IMR-90 (cell line): ENCODE data around the gene PRKCA. TPM values are rescaled to one million over a fixed set of nuclear protein-coding genes. Genes with fewer than 3 reads are reported as not detected.

Source experiments
- ATAC-seq: fragments of 200-7000 bp; cut with Tn5 transposase; 2 replicates; pipeline ENCODE4 v1.9.1; 2020; ENCODE audit warnings: low read depth, mild to moderate bottlenecking, moderate library complexity
- BruUV-seq: library from RNA; stranded (reverse); fragments of 400-500 nt; replicated peaks from 2 replicates; lab custom pipeline; 2021; lab: Mats Ljungman, UMichigan
- CTCF ChIA-PET: fragments of 300-600 bp; formaldehyde crosslinking; extraction: SDS; loops from one replicate; lab custom pipeline; 2021; ENCODE audit warnings: antibody characterized with exemption; lab: Yijun Ruan, JAX
- POLR2A ChIA-PET: fragments of 300-600 bp; sonication (Branson Sonifier 250); formaldehyde crosslinking; loops from one replicate; lab custom pipeline; 2022; ENCODE audit warnings: antibody characterized with exemption; ENCODE audit not compliant: unreplicated experiment; lab: Charles Lee
- DNase-seq: peaks from one replicate; pipeline ENCODE4 v3.0.0; 2013
- H2AFZ ChIP-seq: replicated peaks from 2 replicates; pipeline ENCODE3; 2013; ENCODE audit warnings: low read length, mild to moderate bottlenecking; ENCODE audit not compliant: poor library complexity
- H2AK5ac ChIP-seq: 2 replicates; pipeline ENCODE4 v1.6.1; 2013; ENCODE audit warnings: low read depth, low read length, inconsistent platforms
- H2AK9ac ChIP-seq: replicated peaks from 2 replicates; pipeline ENCODE3; 2013; ENCODE audit warnings: mild to moderate bottlenecking, low read depth, low read length, moderate library complexity; ENCODE audit not compliant: poor library complexity
- H2BK120ac ChIP-seq: 2 replicates; pipeline ENCODE4 v1.6.1; 2013; ENCODE audit warnings: low read depth, low read length, inconsistent platforms
- H2BK15ac ChIP-seq: 3 replicates; pipeline ENCODE4 v1.6.1; 2013; ENCODE audit warnings: low read depth, low read length, inconsistent platforms
- H2BK20ac ChIP-seq: 2 replicates; pipeline ENCODE4 v1.6.1; 2013; ENCODE audit warnings: low read depth, mild to moderate bottlenecking, inconsistent platforms, low read length, moderate library complexity
- H2BK5ac ChIP-seq: 2 replicates; pipeline ENCODE4 v1.6.1; 2013; ENCODE audit warnings: mild to moderate bottlenecking, low read depth, low read length, inconsistent platforms; ENCODE audit not compliant: poor library complexity, severe bottlenecking
- H3K14ac ChIP-seq: replicated peaks from 2 replicates; pipeline ENCODE4 v1.6.1; 2013; ENCODE audit warnings: low read depth, low read length, inconsistent platforms
- H3K18ac ChIP-seq: 2 replicates; pipeline ENCODE4 v1.6.1; 2013; ENCODE audit warnings: low read depth, low read length, control low read depth
- H3K23ac ChIP-seq: 2 replicates; pipeline ENCODE4 v1.6.1; 2013; ENCODE audit warnings: low read depth, low read length, inconsistent platforms
- H3K27ac ChIP-seq: 2 replicates; pipeline ENCODE4 v1.5.1; 2013; ENCODE audit warnings: mild to moderate bottlenecking, control low read depth, low read length; ENCODE audit not compliant: insufficient read depth
- H3K27me3 ChIP-seq: 2 replicates; pipeline ENCODE4 v1.6.1; 2013; ENCODE audit warnings: low read length; ENCODE audit not compliant: control insufficient read depth, insufficient read depth
- H3K36me3 ChIP-seq: 2 replicates; pipeline ENCODE4 v1.6.1; 2013; ENCODE audit warnings: low read length, mixed read lengths; ENCODE audit not compliant: control insufficient read depth, insufficient read depth
- H3K4ac ChIP-seq: 2 replicates; pipeline ENCODE4 v1.6.1; 2013; ENCODE audit warnings: low read depth, low read length, inconsistent platforms
- H3K4me1 ChIP-seq: 2 replicates; pipeline ENCODE4 v1.6.1; 2013; ENCODE audit warnings: low read length, mixed read lengths; ENCODE audit not compliant: control insufficient read depth, insufficient read depth
- H3K4me2 ChIP-seq: 2 replicates; pipeline ENCODE4 v1.6.1; 2013; ENCODE audit warnings: low read depth, mild to moderate bottlenecking, control low read depth, low read length, moderate library complexity
- H3K4me3 ChIP-seq: 2 replicates; pipeline ENCODE4 v1.5.1; 2013; ENCODE audit warnings: low read depth, mild to moderate bottlenecking, control low read depth, low read length, moderate library complexity; ENCODE audit not compliant: insufficient read depth
- H3K56ac ChIP-seq: 2 replicates; pipeline ENCODE4 v1.6.1; 2013; ENCODE audit warnings: low read length, inconsistent platforms; ENCODE audit not compliant: insufficient read depth; ENCODE audit errors: extremely low read depth
- H3K79me1 ChIP-seq, 2 experiments: 2 replicates each; pipeline ENCODE4 v1.6.1; 2013; ENCODE audit warnings: low read length in 2 of 2, inconsistent platforms in 1 of 2, low read depth in 1 of 2
- H3K9ac ChIP-seq: 2 replicates; pipeline ENCODE4 v1.6.1; 2013; ENCODE audit warnings: low read depth, low read length, control low read depth
- H3K9me1 ChIP-seq: 2 replicates; pipeline ENCODE4 v1.6.1; 2013; ENCODE audit warnings: low read length, inconsistent platforms; ENCODE audit not compliant: insufficient read depth
- H3K9me3 ChIP-seq: 2 replicates; pipeline ENCODE4 v1.6.1; 2013; ENCODE audit warnings: low read length; ENCODE audit not compliant: control insufficient read depth, insufficient read depth
- H4K20me1 ChIP-seq: 2 replicates; pipeline ENCODE4 v1.6.1; 2013; ENCODE audit warnings: low read length, inconsistent platforms; ENCODE audit not compliant: insufficient read depth
- H4K5ac ChIP-seq: 2 replicates; pipeline ENCODE4 v1.6.1; 2013; ENCODE audit warnings: mild to moderate bottlenecking, low read depth, low read length, control low read depth
- H4K8ac ChIP-seq, 2 experiments: 2 replicates each; pipeline ENCODE4 v1.6.1; 2013; ENCODE audit warnings: low read depth in 2 of 2, low read length in 2 of 2, control low read depth in 1 of 2, inconsistent platforms in 1 of 2
- H4K91ac ChIP-seq: 2 replicates; pipeline ENCODE4 v1.6.1; 2013; ENCODE audit warnings: low read depth, low read length, inconsistent platforms; ENCODE audit not compliant: insufficient read depth
- BHLHE40 ChIP-seq: fragments of 150-350 bp; IDR thresholded peaks from 2 replicates; pipeline ENCODE4 v1.6.1; 2016; ENCODE audit warnings: mild to moderate bottlenecking, low read depth, low read length
- CEBPB ChIP-seq: IDR thresholded peaks from 2 replicates; pipeline ENCODE4 v1.6.1; 2012; ENCODE audit warnings: low read depth, low read length, improper control_type of control experiment
- CHD1 ChIP-seq: IDR thresholded peaks from 2 replicates; pipeline ENCODE4 v1.6.1; 2012; ENCODE audit warnings: low read depth, low read length, improper control_type of control experiment
- CTCF ChIP-seq: conservative IDR thresholded peaks from 2 replicates; pipeline ENCODE4 v1.5.1; 2012; ENCODE audit warnings: mild to moderate bottlenecking, low read depth, low read length, improper control_type of control experiment
- ELK1 ChIP-seq: fragments of 150-350 bp; IDR thresholded peaks from 2 replicates; pipeline ENCODE4 v1.6.1; 2016; ENCODE audit warnings: low read depth, mild to moderate bottlenecking, low read length, moderate library complexity, borderline replicate concordance
- FOS ChIP-seq: fragments of 150-350 bp; IDR thresholded peaks from 2 replicates; pipeline ENCODE4 v1.6.1; 2016; ENCODE audit warnings: low read depth, low read length
- MAFK ChIP-seq: IDR thresholded peaks from 2 replicates; pipeline ENCODE4 v1.6.1; 2012; ENCODE audit warnings: low read depth, low read length, improper control_type of control experiment
- MAZ ChIP-seq: IDR thresholded peaks from 2 replicates; pipeline ENCODE4 v1.6.1; 2012; ENCODE audit warnings: low read depth, mild to moderate bottlenecking, low read length, improper control_type of control experiment, moderate library complexity, borderline replicate concordance
- MXI1 ChIP-seq: IDR thresholded peaks from 2 replicates; pipeline ENCODE4 v1.6.1; 2012; ENCODE audit warnings: low read depth, mild to moderate bottlenecking, low read length, moderate library complexity, borderline replicate concordance
- NFE2L2 ChIP-seq: fragments of 150-350 bp; IDR thresholded peaks from 2 replicates; pipeline ENCODE4 v1.6.1; 2016; ENCODE audit warnings: low read depth, mild to moderate bottlenecking, low read length
- POLR2A ChIP-seq: IDR thresholded peaks from 2 replicates; pipeline ENCODE4 v1.6.1; 2012; ENCODE audit warnings: mild to moderate bottlenecking, low read depth, low read length
- RAD21 ChIP-seq: IDR thresholded peaks from 2 replicates; pipeline ENCODE4 v1.6.1; 2012; ENCODE audit warnings: low read length, improper control_type of control experiment
- RCOR1 ChIP-seq: IDR thresholded peaks from 2 replicates; pipeline ENCODE4 v1.6.1; 2012; ENCODE audit warnings: mild to moderate bottlenecking, low read length, improper control_type of control experiment; ENCODE audit not compliant: insufficient replicate concordance
- RFX5 ChIP-seq: IDR thresholded peaks from 2 replicates; pipeline ENCODE4 v1.8.0; 2012; ENCODE audit warnings: low read depth, mild to moderate bottlenecking, low read length, moderate library complexity
- SMC3 ChIP-seq: fragments of 150-350 bp; IDR thresholded peaks from 2 replicates; pipeline ENCODE4 v1.6.1; 2016; ENCODE audit warnings: low read depth, mild to moderate bottlenecking, antibody characterized with exemption, low read length, moderate library complexity
- USF2 ChIP-seq: fragments of 150-350 bp; IDR thresholded peaks from 2 replicates; pipeline ENCODE4 v1.6.1; 2017; ENCODE audit warnings: mild to moderate bottlenecking, antibody characterized with exemption, low read length, low read depth
- WGBS, 2 experiments: methylation state at CpG; one replicate each; pipeline versions ENCODE4 v1.1.5 to v1.1.7; 2013; ENCODE audit warnings: missing lambda C conversion rate in 2 of 2; ENCODE audit not compliant: insufficient read length in 1 of 2; ENCODE audit errors: extremely low coverage in 2 of 2; 5-methylcytosine and 5-hydroxymethylcytosine counted together
- dilution Hi-C: fragments of 300-500 bp; cut with HindIII; formaldehyde crosslinking; loops from one replicate; pipeline ENCODE4 v1.14.3; 2018; ENCODE audit warnings: low sequenced_read_pairs; ENCODE audit not compliant: unreplicated experiment
- in situ Hi-C: fragments of 300-500 bp; cut with MboI; formaldehyde crosslinking; loops from 3 replicates; pipeline ENCODE4 v1.14.3; 2019; ENCODE audit warnings: low sequenced_read_pairs, inconsistent platforms, mixed read lengths
- intact Hi-C: fragments of 100-400 bp; cut with micrococcal nuclease; formaldehyde crosslinking; loops from 2 replicates; pipeline ENCODE4 v1.10.0; 2022
- polyA plus RNA-seq, 3 experiments: library from polyadenylated mRNA; depleted of rRNA; stranded (reverse); fragments of >200 nt; gene quantifications; 2 replicates each; pipeline ENCODE4 v1.2.3, GENCODE V29; 2012; ENCODE audit warnings: low replicate concordance in 1 of 3
- total RNA-seq: library from RNA; depleted of rRNA; stranded (reverse); fragments of >200 nt; gene quantifications from 2 replicates; pipeline ENCODE4 v1.2.3, GENCODE V29; 2012

The PRKCA gene
- total and polyA plus RNA-seq, 2 of the 4 experiments (the other 2 are of a cell fraction): 31.0 to 46.0 TPM

- Histone ChIP-seq H2BK120ac (no peak overlapping the region), H3K56ac (no peak overlapping the region), H3K9ac (no peak overlapping the region), H3K14ac (no peak overlapping the region), H3K9me1 (peaks cover 21% of the 10 kb centered on the region), H2AK9ac (no peak overlapping the region), H3K4me2 (no peak overlapping the region), H2AFZ (no peak overlapping the region), H3K27me3 (no peaks in the 10 kb centered on the region), H3K4me3 (no peak overlapping the region), H2AK5ac (no peak overlapping the region), H3K9me3 (no peaks in the 10 kb centered on the region), H4K20me1 (peaks cover 19% of the 10 kb centered on the region), H3K4me1 (peaks cover 21% of the 10 kb centered on the region), H4K91ac (no peak overlapping the region), H3K4ac (no peak overlapping the region), H4K8ac (no peak overlapping the region), H4K5ac (no peak overlapping the region), H3K79me1 (peaks cover 42 to 63% of the 10 kb centered on the region in 2 experiments), H3K23ac (no peak overlapping the region), H3K18ac (no peak overlapping the region), H2BK20ac (no peak overlapping the region), H2BK5ac (no peak overlapping the region), H3K27ac (no peak overlapping the region), H2BK15ac (no peak overlapping the region), H3K36me3 (peaks cover 3% of the 10 kb centered on the region; the same call in 1 of the 2 replicates)
- DNase-seq (no peak), ATAC-seq (no peak)
- ChIA-PET POLR2A (interaction anchor here (0.6 kb wide), 1 partner anchor 246 kb away, joined by 7 read pairs; no protein-coding TSS in a partner anchor), CTCF (no interaction called here)
- in situ Hi-C loops (no loop called here), dilution Hi-C loops (no loop called here), intact Hi-C loops (no loop called here)
- WGBS, 2 experiments: no CpG with 5 or more reads among the region's 2 CpGs
- no peak for TF ChIP-seq CEBPB
- TF ChIP-seq MXI1: no peak
- no peak for TF ChIP-seq RFX5
- TF ChIP-seq BHLHE40: no peak
- TF ChIP-seq FOS: no peak
- no peak for TF ChIP-seq POLR2A
- TF ChIP-seq ELK1: no peak
- TF ChIP-seq CTCF: no peak
- TF ChIP-seq CHD1: no peak
- TF ChIP-seq USF2: no peak
- TF ChIP-seq RAD21: no peak
- TF ChIP-seq RCOR1: no peak
- no peak for TF ChIP-seq MAZ
- TF ChIP-seq MAFK: no peak
- no peak for TF ChIP-seq SMC3
- no peak for TF ChIP-seq NFE2L2
- BruUV-seq: no TSS peak
Observed at GRCh38 chr17:66518677-66519076, 216.3 kb downstream of the PRKCA start.
